GM12892 (cell line): ENCODE measurements around the gene TRIM3.

Experiments used
- POLR2A ChIP-seq: IDR thresholded peaks from 2 replicates; pipeline ENCODE4 v1.6.1; 2011; ENCODE audit warnings: low read depth, low read length, control low read depth
- POLR2AphosphoS5 ChIP-seq: IDR thresholded peaks from 2 replicates; pipeline ENCODE4 v1.6.1; 2011; ENCODE audit warnings: low read depth, low read length, control low read depth
- TAF1 ChIP-seq: IDR thresholded peaks from 2 replicates; pipeline ENCODE4 v1.6.1; 2011; ENCODE audit warnings: low read depth, mild to moderate bottlenecking, control low read depth, low read length, borderline replicate concordance

DNA sequence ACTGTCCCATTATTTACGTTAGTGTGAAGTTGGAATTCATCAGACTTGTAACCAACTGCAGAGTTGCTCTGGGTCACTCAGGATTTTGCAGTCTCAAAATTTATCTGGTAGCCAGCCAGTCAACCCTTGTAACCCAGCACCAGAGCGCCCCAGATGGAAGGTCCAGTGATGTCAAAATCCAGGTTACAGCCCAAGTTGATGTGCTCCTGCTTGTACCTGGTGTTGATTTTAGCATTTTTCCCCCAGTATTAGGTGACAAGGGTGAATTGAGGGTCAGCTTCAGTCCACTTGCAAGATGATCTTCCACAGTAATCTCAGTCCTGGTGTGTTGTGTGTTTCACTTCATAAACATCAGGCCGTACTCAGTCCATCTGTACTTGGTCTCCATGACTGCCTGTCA is 15.1 kb upstream of the TRIM3 start:
- TF ChIP-seq POLR2A (no peak), POLR2AphosphoS5 (no peak), TAF1 (no peak)
